Sigmoid colon (tissue), 4 donors: ENCODE data around the gene TIMM10.

Experiments
- EP300 ChIP-seq, 4 donors: sonication (generic); formaldehyde crosslinking; IDR thresholded peaks; one replicate each; pipeline ENCODE4 v1.6.1; 2017; ENCODE audit warnings: antibody characterized with exemption in 4 of 4
- POLR2A ChIP-seq, 2 donors: fragments of 450-650 bp; IDR thresholded peaks; one replicate each; pipeline ENCODE4 v1.6.1; 2016; ENCODE audit warnings: antibody characterized with exemption in 2 of 2, mild to moderate bottlenecking in 2 of 2, moderate library complexity in 2 of 2
- POLR2AphosphoS5 ChIP-seq, 4 donors: sonication (generic); formaldehyde crosslinking; IDR thresholded peaks; one replicate each; pipeline ENCODE4 v1.6.1; 2017; ENCODE audit warnings: antibody characterized with exemption in 4 of 4
- TF ChIP-seq, protein P1 (sequence below), 4 experiments: fragments of 450-650 bp in 3 of 4; fragments of 200-600 bp in 1 of 4; IDR thresholded peaks; one replicate each; pipeline ENCODE4 v1.5.1; 2016 to 2019; ENCODE audit warnings: antibody characterized with exemption in 4 of 4, mild to moderate bottlenecking in 3 of 4, moderate library complexity in 2 of 4

DNA sequence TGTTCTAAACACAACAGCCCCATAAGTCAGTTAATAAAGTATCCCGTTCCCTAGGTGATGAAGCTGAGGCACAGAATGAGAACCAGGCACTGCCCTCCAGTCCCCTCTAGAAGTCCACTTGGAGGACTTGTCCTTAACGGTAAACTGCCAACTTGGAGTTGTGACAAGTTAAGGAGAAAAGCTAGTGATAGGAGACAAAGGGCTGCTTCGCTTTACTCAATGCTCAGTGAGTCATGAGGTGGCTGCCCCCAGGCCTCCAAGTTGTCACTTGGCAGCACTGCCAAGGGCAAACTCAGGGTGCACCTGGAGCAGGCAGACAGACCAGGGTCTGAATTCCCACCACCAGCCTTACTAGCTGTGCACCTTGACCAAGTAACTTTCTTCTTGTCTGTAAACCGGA lies 28.6 kb downstream of the TIMM10 start:
- TF ChIP-seq EP300 (IDR thresholded peaks at IDR 0.05) (no peak), POLR2A (IDR thresholded peaks at IDR 0.05) (no peak), POLR2AphosphoS5 (IDR thresholded peaks at IDR 0.05) (no peak)
- TF ChIP-seq, protein P1, sequence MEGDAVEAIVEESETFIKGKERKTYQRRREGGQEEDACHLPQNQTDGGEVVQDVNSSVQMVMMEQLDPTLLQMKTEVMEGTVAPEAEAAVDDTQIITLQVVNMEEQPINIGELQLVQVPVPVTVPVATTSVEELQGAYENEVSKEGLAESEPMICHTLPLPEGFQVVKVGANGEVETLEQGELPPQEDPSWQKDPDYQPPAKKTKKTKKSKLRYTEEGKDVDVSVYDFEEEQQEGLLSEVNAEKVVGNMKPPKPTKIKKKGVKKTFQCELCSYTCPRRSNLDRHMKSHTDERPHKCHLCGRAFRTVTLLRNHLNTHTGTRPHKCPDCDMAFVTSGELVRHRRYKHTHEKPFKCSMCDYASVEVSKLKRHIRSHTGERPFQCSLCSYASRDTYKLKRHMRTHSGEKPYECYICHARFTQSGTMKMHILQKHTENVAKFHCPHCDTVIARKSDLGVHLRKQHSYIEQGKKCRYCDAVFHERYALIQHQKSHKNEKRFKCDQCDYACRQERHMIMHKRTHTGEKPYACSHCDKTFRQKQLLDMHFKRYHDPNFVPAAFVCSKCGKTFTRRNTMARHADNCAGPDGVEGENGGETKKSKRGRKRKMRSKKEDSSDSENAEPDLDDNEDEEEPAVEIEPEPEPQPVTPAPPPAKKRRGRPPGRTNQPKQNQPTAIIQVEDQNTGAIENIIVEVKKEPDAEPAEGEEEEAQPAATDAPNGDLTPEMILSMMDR (IDR thresholded peaks at IDR 0.05), result no peak
